Testis (tissue), 2 donors: ENCODE results near the gene MRPL12.

Experiments
- CTCF ChIP-seq, 3 experiments: fragments of 450-650 bp in 2 of 3; fragments of 200-600 bp in 1 of 3; sonication (generic) in 1 of 3; IDR thresholded peaks; one replicate each; pipeline ENCODE4 v1.5.1; 2016 to 2019; ENCODE audit warnings: antibody characterized with exemption in 3 of 3, mild to moderate bottlenecking in 2 of 3, moderate library complexity in 1 of 3
- POLR2A ChIP-seq: fragments of 450-650 bp; IDR thresholded peaks from one replicate; pipeline ENCODE4 v1.6.1; 2017; ENCODE audit warnings: antibody characterized with exemption, mild to moderate bottlenecking, moderate library complexity

GRCh38 chr17:81700353-81701287, 2.5 kb upstream of the MRPL12 start:
- TF ChIP-seq POLR2A = no peak
- no peak for TF ChIP-seq CTCF (IDR thresholded peaks at IDR 0.05)
